Neural cell (in vitro differentiated cells): Measurements from ENCODE around the gene MYCBPAP. TPM values are rescaled to one million over a fixed set of nuclear protein-coding genes. Genes with fewer than 3 reads are reported as not detected.

ENCODE experiments used
- H2AFZ ChIP-seq: fragments of 200-600, 300-800 bp; sonication (generic), shearing (Covaris generic); 2 replicates; pipeline ENCODE4 v1.6.0; 2014; ENCODE audit warnings: low read depth, mild to moderate bottlenecking, antibody characterized with exemption, low read length, moderate library complexity
- H3F3A ChIP-seq: fragments of 200-600 bp; shearing (Covaris generic); 2 replicates; pipeline ENCODE4 v1.6.1; 2016; ENCODE audit warnings: mild to moderate bottlenecking, moderate library complexity, mixed read lengths, antibody characterized with exemption, low read length; ENCODE audit not compliant: insufficient read depth, poor library complexity, severe bottlenecking
- H3K27ac ChIP-seq: fragments of 200-600, 300-800 bp; sonication (generic), shearing (Covaris generic); 2 replicates; pipeline ENCODE4 v1.5.1; 2014; ENCODE audit warnings: mild to moderate bottlenecking, low read length, moderate library complexity
- H3K27me3 ChIP-seq: fragments of 300-800, 200-600 bp; sonication (generic), shearing (Covaris generic); 2 replicates; pipeline ENCODE4 v1.6.0; 2014; ENCODE audit warnings: mild to moderate bottlenecking, low read depth, low read length, moderate library complexity; ENCODE audit not compliant: insufficient read depth
- H3K36me3 ChIP-seq: fragments of 300-800, 200-600 bp; sonication (generic), shearing (Covaris generic); 2 replicates; pipeline ENCODE4 v1.5.1; 2014; ENCODE audit warnings: mild to moderate bottlenecking, antibody characterized with exemption, low read length, moderate library complexity; ENCODE audit not compliant: insufficient read depth
- H3K4me2 ChIP-seq: fragments of 300-800, 200-600 bp; sonication (generic), shearing (Covaris generic); 2 replicates; pipeline ENCODE4 v1.6.0; 2014; ENCODE audit warnings: mild to moderate bottlenecking, low read length
- H3K4me3 ChIP-seq: fragments of 300-800, 200-600 bp; sonication (generic), shearing (Covaris generic); 2 replicates; pipeline ENCODE4 v1.5.1; 2014; ENCODE audit warnings: mild to moderate bottlenecking, low read length, moderate library complexity
- H3K79me2 ChIP-seq: fragments of 200-600 bp; shearing (Covaris generic); replicated peaks from 2 replicates; pipeline ENCODE4 v1.6.0; 2014; ENCODE audit warnings: mild to moderate bottlenecking, low read length, moderate library complexity; ENCODE audit not compliant: insufficient read depth
- H3K9ac ChIP-seq: fragments of 300-800, 200-600 bp; sonication (generic), shearing (Covaris generic); 2 replicates; pipeline ENCODE4 v1.6.1; 2016; ENCODE audit warnings: mild to moderate bottlenecking, low read length, mixed read lengths
- H3K9me2 ChIP-seq: fragments of 200-600 bp; shearing (Covaris generic); 2 replicates; pipeline ENCODE4 v1.6.1; 2016; ENCODE audit warnings: mild to moderate bottlenecking, low read length, mixed read lengths; ENCODE audit not compliant: insufficient read depth
- H3K9me3 ChIP-seq: fragments of 200-600, 300-800 bp; sonication (generic), shearing (Covaris generic); 2 replicates; pipeline ENCODE4 v1.6.1; 2016; ENCODE audit warnings: mild to moderate bottlenecking, mixed run types, low read length, moderate library complexity, mixed read lengths
- H4K20me1 ChIP-seq: fragments of 200-600 bp; shearing (Covaris generic); 2 replicates; pipeline ENCODE4 v1.6.1; 2016; ENCODE audit warnings: mild to moderate bottlenecking, mixed run types; ENCODE audit not compliant: insufficient read depth
- EP300 ChIP-seq: fragments of 450-650 bp; conservative IDR thresholded peaks from 2 replicates; pipeline ENCODE4 v1.6.1; 2014; ENCODE audit warnings: antibody characterized with exemption, mild to moderate bottlenecking, moderate library complexity; ENCODE audit not compliant: poor library complexity, severe bottlenecking
- EZH2 ChIP-seq: fragments of 200-600, 300-800 bp; shearing (Covaris generic), sonication (generic); IDR thresholded peaks from 2 replicates; pipeline ENCODE4 v1.6.1; 2014; ENCODE audit warnings: antibody characterized with exemption, low read length, borderline replicate concordance, mild to moderate bottlenecking; ENCODE audit not compliant: insufficient read depth, poor library complexity, severe bottlenecking
- MXI1 ChIP-seq: fragments of 450-650 bp; conservative IDR thresholded peaks from 2 replicates; pipeline ENCODE4 v1.6.1; 2014; ENCODE audit warnings: antibody characterized with exemption, mild to moderate bottlenecking; ENCODE audit not compliant: poor library complexity, severe bottlenecking
- POLR2AphosphoS5 ChIP-seq: IDR thresholded peaks from 2 replicates; pipeline ENCODE4 v1.6.1; 2012
- RAD21 ChIP-seq: fragments of 450-650 bp; conservative IDR thresholded peaks from 2 replicates; pipeline ENCODE4 v1.6.1; 2014; ENCODE audit warnings: antibody characterized with exemption, mild to moderate bottlenecking, moderate library complexity
- REST ChIP-seq: IDR thresholded peaks from 2 replicates; pipeline ENCODE4 v1.6.1; 2012; ENCODE audit warnings: borderline replicate concordance
- SMC3 ChIP-seq: fragments of 450-650 bp; conservative IDR thresholded peaks from 2 replicates; pipeline ENCODE4 v1.6.1; 2014; ENCODE audit warnings: antibody characterized with exemption, mild to moderate bottlenecking, moderate library complexity; ENCODE audit not compliant: poor library complexity
- TAF1 ChIP-seq: IDR thresholded peaks from 2 replicates; pipeline ENCODE4 v1.6.1; 2012; ENCODE audit warnings: low read depth
- polyA plus RNA-seq: library from polyadenylated mRNA; depleted of rRNA; stranded (reverse); fragments of >200 nt; gene quantifications from 2 replicates; pipeline ENCODE4 v1.2.3, GENCODE V29; 2014
- TF ChIP-seq, protein P1 (sequence below): fragments of 450-650 bp; IDR thresholded peaks from 2 replicates; pipeline ENCODE4 v1.5.1; 2014; ENCODE audit warnings: antibody characterized with exemption, mild to moderate bottlenecking, moderate library complexity; ENCODE audit not compliant: poor library complexity, severe bottlenecking

The MYCBPAP gene
- polyA plus RNA-seq, 1 donor from 2014 or later, result 0.35 TPM

DNA sequence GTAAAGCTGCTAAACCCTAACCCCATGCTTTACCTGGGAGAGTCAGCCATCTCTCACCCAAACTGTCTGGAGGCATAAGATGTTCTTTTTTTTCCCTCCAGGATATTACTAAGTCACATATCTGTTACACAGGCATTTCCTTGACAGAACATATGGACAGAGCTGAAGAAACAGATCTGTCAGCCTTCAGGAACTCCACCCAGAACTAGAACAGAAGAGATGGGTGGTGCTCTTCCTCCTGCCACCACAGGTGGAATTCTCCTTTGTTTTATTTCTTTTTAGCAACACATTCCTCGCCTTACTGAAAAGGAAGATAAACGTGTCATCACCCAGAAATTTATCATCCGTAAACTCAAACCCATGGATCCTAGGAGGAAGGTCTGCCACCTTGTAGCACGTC, 8.8 kb downstream of the MYCBPAP start:
- Histone ChIP-seq H3K4me3 (no peak overlapping the region), H3K27me3 (no peaks in the 10 kb centered on the region), H4K20me1 (no peaks in the 10 kb centered on the region), H3K9me3 (no peaks in the 10 kb centered on the region), H2AFZ (no peak overlapping the region), H3K79me2 (no peaks in the 10 kb centered on the region), H3K4me2 (no peak overlapping the region), H3F3A (no peaks in the 10 kb centered on the region), H3K9me2 (no peaks in the 10 kb centered on the region), H3K27ac (no peak overlapping the region), H3K9ac (no peak overlapping the region), H3K36me3 (no peaks in the 10 kb centered on the region)
- TF ChIP-seq SMC3 (no peak), MXI1 (no peak), POLR2AphosphoS5 (no peak), REST (no peak), TAF1 (no peak), EZH2 (no peak), EP300 (no peak), RAD21 (no peak)

DNA sequence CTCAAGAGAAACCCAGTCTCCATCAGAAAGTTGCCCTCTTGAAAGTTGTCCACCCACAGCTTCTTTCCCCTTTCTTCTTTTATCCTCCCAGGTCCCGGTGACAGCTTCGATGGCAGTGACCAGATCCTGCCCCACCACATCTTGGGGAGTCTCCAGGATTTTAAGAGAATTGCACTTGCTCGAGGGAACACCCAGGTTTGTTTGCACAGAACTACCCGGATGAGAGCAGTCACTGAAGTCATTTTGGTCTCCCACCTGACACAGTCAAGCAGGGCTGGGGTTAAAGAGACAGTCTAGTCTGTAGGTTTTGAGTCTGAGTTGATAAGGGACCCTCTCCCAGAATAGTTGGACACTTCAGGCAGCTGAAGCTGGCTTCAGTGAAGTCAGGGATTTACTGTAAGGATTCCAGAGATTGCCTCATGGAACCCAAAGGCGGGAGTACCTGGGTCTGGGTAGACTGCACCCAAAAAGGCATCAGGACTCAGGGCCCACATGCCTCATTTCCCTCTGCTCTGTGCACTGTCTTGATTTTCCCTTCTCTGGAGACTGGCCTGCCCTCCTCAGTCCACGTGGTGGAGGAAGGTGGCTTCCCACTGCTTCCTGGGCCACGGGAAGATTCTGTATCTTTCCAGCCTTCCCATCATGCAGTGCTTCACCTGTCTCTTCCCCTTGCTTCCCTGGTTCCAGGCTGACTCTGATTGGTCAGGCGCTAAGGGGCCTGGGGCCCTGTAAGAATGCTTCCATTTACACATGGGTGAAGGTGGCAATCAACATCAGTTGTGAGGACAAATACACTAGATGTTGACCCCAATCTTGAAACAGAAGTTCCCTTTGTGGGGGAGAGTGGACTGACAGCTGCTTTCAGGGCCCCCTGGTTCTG, 9.5 kb downstream of the MYCBPAP start:
- H3K36me3 ChIP-seq, result no peaks in the 10 kb centered on the region
- no peaks in the 10 kb centered on the region for H3K9me3 ChIP-seq
- H4K20me1 ChIP-seq, result no peaks in the 10 kb centered on the region
- no peaks in the 10 kb centered on the region for H3K27me3 ChIP-seq
- no peak overlapping the region for H3K27ac ChIP-seq
- H3K4me3 ChIP-seq, result no peak overlapping the region
- H3K9me2 ChIP-seq, result no peaks in the 10 kb centered on the region
- H3K79me2 ChIP-seq, result no peaks in the 10 kb centered on the region
- H3K9ac ChIP-seq, result no peak overlapping the region
- TF ChIP-seq EZH2 (no peak), TAF1 (no peak), RAD21 (no peak), MXI1 (no peak), REST (no peak), SMC3 (no peak), EP300 (no peak), POLR2AphosphoS5 (no peak)
- TF ChIP-seq, protein P1, sequence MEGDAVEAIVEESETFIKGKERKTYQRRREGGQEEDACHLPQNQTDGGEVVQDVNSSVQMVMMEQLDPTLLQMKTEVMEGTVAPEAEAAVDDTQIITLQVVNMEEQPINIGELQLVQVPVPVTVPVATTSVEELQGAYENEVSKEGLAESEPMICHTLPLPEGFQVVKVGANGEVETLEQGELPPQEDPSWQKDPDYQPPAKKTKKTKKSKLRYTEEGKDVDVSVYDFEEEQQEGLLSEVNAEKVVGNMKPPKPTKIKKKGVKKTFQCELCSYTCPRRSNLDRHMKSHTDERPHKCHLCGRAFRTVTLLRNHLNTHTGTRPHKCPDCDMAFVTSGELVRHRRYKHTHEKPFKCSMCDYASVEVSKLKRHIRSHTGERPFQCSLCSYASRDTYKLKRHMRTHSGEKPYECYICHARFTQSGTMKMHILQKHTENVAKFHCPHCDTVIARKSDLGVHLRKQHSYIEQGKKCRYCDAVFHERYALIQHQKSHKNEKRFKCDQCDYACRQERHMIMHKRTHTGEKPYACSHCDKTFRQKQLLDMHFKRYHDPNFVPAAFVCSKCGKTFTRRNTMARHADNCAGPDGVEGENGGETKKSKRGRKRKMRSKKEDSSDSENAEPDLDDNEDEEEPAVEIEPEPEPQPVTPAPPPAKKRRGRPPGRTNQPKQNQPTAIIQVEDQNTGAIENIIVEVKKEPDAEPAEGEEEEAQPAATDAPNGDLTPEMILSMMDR, result no peak
- no peak overlapping the region for H3K4me2 ChIP-seq
- H3F3A ChIP-seq, result no peaks in the 10 kb centered on the region
- no peak overlapping the region for H2AFZ ChIP-seq
